A549 (cell line): ENCODE measurements around the gene UNC79. TPM values are rescaled to one million over a fixed set of nuclear protein-coding genes. Genes with fewer than 3 reads are reported as not detected.

Source experiments
- ATAC-seq, 2 experiments: fragments of 200-7000 bp in 1 of 2; fragments of >200 bp in 1 of 2; cut with Nextera tagmentation in 1 of 2; cut with Tn5 transposase in 1 of 2; 3 replicates each; pipeline versions ENCODE4 v1.8.0 to v1.9.1; 2018 to 2020; ENCODE audit warnings: mild to moderate bottlenecking in 1 of 2, moderate library complexity in 1 of 2
- CTCF ChIA-PET: fragments of 300-600 bp; sonication (Branson Sonifier 250); formaldehyde crosslinking; extraction: SDS; loops from one replicate; lab custom pipeline; 2021; ENCODE audit warnings: antibody characterized with exemption, inconsistent platforms; lab: Yijun Ruan, JAX
- POLR2A ChIA-PET: fragments of 350-600 bp; formaldehyde crosslinking; extraction: SDS; loops from one replicate; lab custom pipeline; 2021; ENCODE audit warnings: antibody characterized with exemption, inconsistent platforms; lab: Yijun Ruan, JAX
- DNase-seq, 2 experiments: peaks; one replicate each; pipeline versions ENCODE4 v3.0.0 to v3.0.0-alpha.2; 2011 to 2016; ENCODE audit warnings: low read depth in 1 of 2, low spot score in 1 of 2
- FAIRE-seq: peaks from 2 replicates; lab custom pipeline; 2011; peaks lifted over from hg19 to GRCh38; lab: Jason Lieb, UNC
- H3K27ac ChIP-seq, 2 experiments: fragments of >200 bp; sonication (Bioruptor Twin); formaldehyde crosslinking; 3 replicates each; pipeline ENCODE4 v1.5.1; 2016 to 2017
- H3K4me1 ChIP-seq: fragments of >200 bp; sonication (Bioruptor Twin); formaldehyde crosslinking; 3 replicates; pipeline ENCODE4 v1.6.1; 2016
- H3K4me2 ChIP-seq: fragments of >200 bp; sonication (Bioruptor Twin); formaldehyde crosslinking; 3 replicates; pipeline ENCODE4 v1.6.1; 2016
- H3K4me3 ChIP-seq: fragments of >200 bp; sonication (Bioruptor Twin); formaldehyde crosslinking; 3 replicates; pipeline ENCODE4 v1.5.1; 2016
- H3K9me3 ChIP-seq: fragments of >200 bp; sonication (Bioruptor Twin); formaldehyde crosslinking; 3 replicates; pipeline ENCODE4 v1.6.1; 2016
- ATOH8 ChIP-seq: fragments of 250-450 bp; sonication (Bioruptor Pico); IDR thresholded peaks from 2 replicates; pipeline ENCODE4 v1.5.0; 2020; ENCODE audit warnings: low read depth, mild to moderate bottlenecking, moderate library complexity
- BCL3 ChIP-seq: fragments of >200 bp; sonication (Bioruptor Twin); formaldehyde crosslinking; IDR thresholded peaks from 3 replicates; pipeline ENCODE4 v1.6.1; 2016
- BHLHE40 ChIP-seq: IDR thresholded peaks from 2 replicates; pipeline ENCODE4 v1.6.1; 2012; ENCODE audit warnings: low read depth, low read length, inconsistent platforms
- CBX2 ChIP-seq: fragments of 200-600 bp; sonication (generic); IDR thresholded peaks from 2 replicates; pipeline ENCODE4 v1.6.1; 2016; ENCODE audit warnings: low read depth, mild to moderate bottlenecking, borderline replicate concordance
- CEBPB ChIP-seq, 2 experiments: fragments of >200 bp in 1 of 2; sonication (Bioruptor Twin) in 1 of 2; formaldehyde crosslinking in 1 of 2; IDR thresholded peaks; 2 replicates each; pipeline ENCODE4 v1.6.1; 2012 to 2016
- CTCF ChIP-seq: fragments of >200 bp; sonication (Bioruptor Twin); formaldehyde crosslinking; IDR thresholded peaks from 3 replicates; pipeline ENCODE4 v1.5.1; 2016
- EHF ChIP-seq: fragments of 250-450 bp; sonication (Bioruptor Pico); IDR thresholded peaks from 2 replicates; pipeline ENCODE4 v1.5.0; 2020; ENCODE audit warnings: mild to moderate bottlenecking
- ELK1 ChIP-seq: fragments of 150-350 bp; IDR thresholded peaks from 2 replicates; pipeline ENCODE4 v1.6.1; 2014; ENCODE audit warnings: low read depth, mild to moderate bottlenecking, low read length
- ESRRA ChIP-seq: fragments of 150-350 bp; IDR thresholded peaks from 2 replicates; pipeline ENCODE4 v1.6.1; 2014; ENCODE audit warnings: mild to moderate bottlenecking, low read length, borderline replicate concordance
- FOSL2 ChIP-seq, 2 experiments: fragments of 450-650 bp in 1 of 2; fragments of >200 bp in 1 of 2; sonication (Bioruptor Twin) in 1 of 2; formaldehyde crosslinking; IDR thresholded peaks; 2 replicates each; pipeline versions ENCODE4 v1.5.0 to v1.6.1; 2016 to 2020; ENCODE audit warnings: mild to moderate bottlenecking in 1 of 2, moderate library complexity in 1 of 2
- GATA3 ChIP-seq: IDR thresholded peaks from 2 replicates; pipeline ENCODE4 v1.6.1; 2012; ENCODE audit warnings: borderline replicate concordance
- HDAC2 ChIP-seq: fragments of 200-600 bp; sonication (generic); IDR thresholded peaks from 2 replicates; pipeline ENCODE4 v1.6.1; 2016
- HES2 ChIP-seq: fragments of >200 bp; sonication (Bioruptor Twin); formaldehyde crosslinking; IDR thresholded peaks from 2 replicates; pipeline ENCODE4 v1.6.1; 2016
- HOXA7 ChIP-seq: fragments of 250-450 bp; sonication (Bioruptor Pico); IDR thresholded peaks from 2 replicates; pipeline ENCODE4 v1.5.0; 2020; ENCODE audit warnings: mild to moderate bottlenecking, moderate library complexity
- MAFK ChIP-seq: fragments of 450-650 bp; IDR thresholded peaks from 2 replicates; pipeline ENCODE4 v1.6.1; 2014; ENCODE audit not compliant: partially characterized antibody
- NPAS2 ChIP-seq: fragments of 250-450 bp; sonication (Bioruptor Pico); IDR thresholded peaks from 2 replicates; pipeline ENCODE4 v1.8.0; 2022; ENCODE audit warnings: mild to moderate bottlenecking, moderate library complexity, borderline replicate concordance
- PBX3 ChIP-seq: IDR thresholded peaks from 2 replicates; pipeline ENCODE4 v1.6.1; 2012
- PHF8 ChIP-seq: fragments of 200-600 bp; sonication (generic); IDR thresholded peaks from 2 replicates; pipeline ENCODE4 v1.6.1; 2016; ENCODE audit warnings: low read depth, mild to moderate bottlenecking, antibody characterized with exemption, moderate library complexity, borderline replicate concordance
- POLR2AphosphoS2 ChIP-seq: conservative IDR thresholded peaks from 2 replicates; pipeline ENCODE4 v1.6.1; 2012; ENCODE audit warnings: low read length, improper control_type of control experiment, inconsistent platforms
- RAD21 ChIP-seq, 2 experiments: fragments of >200 bp in 1 of 2; sonication (Bioruptor Twin) in 1 of 2; formaldehyde crosslinking in 1 of 2; IDR thresholded peaks in 1 of 2; conservative IDR thresholded peaks in 1 of 2; 2 replicates in 1 of 2; 3 replicates in 1 of 2; pipeline ENCODE4 v1.6.1; 2012 to 2018; ENCODE audit warnings: inconsistent platforms in 1 of 2
- RCOR1 ChIP-seq: fragments of 150-350 bp; IDR thresholded peaks from 2 replicates; pipeline ENCODE4 v1.6.1; 2014; ENCODE audit warnings: antibody characterized with exemption, low read length, low read depth
- RFX5 ChIP-seq: fragments of 450-650 bp; IDR thresholded peaks from 2 replicates; pipeline ENCODE4 v1.7.1; 2014; ENCODE audit warnings: antibody characterized with exemption, mild to moderate bottlenecking, moderate library complexity
- RNF2 ChIP-seq: fragments of 200-600 bp; sonication (generic); IDR thresholded peaks from 2 replicates; pipeline ENCODE4 v1.6.1; 2016; ENCODE audit warnings: low read depth, mild to moderate bottlenecking, antibody characterized with exemption, moderate library complexity, borderline replicate concordance
- USF2 ChIP-seq: fragments of 450-650 bp; IDR thresholded peaks from 2 replicates; pipeline ENCODE4 v1.6.1; 2014; ENCODE audit warnings: antibody characterized with exemption
- ZC3H11A ChIP-seq: fragments of 450-650 bp; IDR thresholded peaks from 2 replicates; pipeline ENCODE4 v1.6.1; 2014; ENCODE audit warnings: antibody characterized with exemption, mild to moderate bottlenecking
- ZFP36 ChIP-seq: fragments of 450-650 bp; IDR thresholded peaks from 2 replicates; pipeline ENCODE4 v1.6.1; 2014; ENCODE audit warnings: borderline replicate concordance; ENCODE audit not compliant: partially characterized antibody
- ZNF302 ChIP-seq: fragments of 250-450 bp; sonication (Bioruptor Pico); IDR thresholded peaks from 2 replicates; pipeline ENCODE4 v1.9.0; 2021; ENCODE audit warnings: inconsistent platforms, mild to moderate bottlenecking, moderate library complexity
- WGBS: methylation state at CpG from one replicate; pipeline ENCODE4 v1.1.6; 2017; ENCODE audit errors: missing lambda C conversion rate; 5-methylcytosine and 5-hydroxymethylcytosine counted together
- polyA plus RNA-seq, 4 experiments: library from polyadenylated mRNA; depleted of rRNA in 3 of 4; stranded (reverse); fragments of >200 nt; fragmentation: RNase III in 1 of 4; extraction: RNeasy Plus Mini Kit Qiagen cat#74134 plus additional on column Dnase treatment in 1 of 4; gene quantifications; 2 replicates in 3 of 4; 3 replicates in 1 of 4; pipeline ENCODE4 v1.2.3, GENCODE V29; 2011 to 2017

UNC79 gene
- polyA plus RNA-seq, 2 of the 4 experiments (the other 2 are of a cell fraction), result 0.01 TPM

GRCh38 chr14:93628048-93628447 is 197.3 kb downstream of the UNC79 start:
- WGBS, result 7% methylated on average over 4 of the region's 4 CpGs
- CTCF ChIA-PET, result interaction anchor here (1.4 kb wide), 1 partner anchor 9 kb away, joined by 6 read pairs; no protein-coding TSS in a partner anchor
- H3K27ac ChIP-seq, result no peak overlapping the region
- no peak for DNase-seq
- H3K4me2 ChIP-seq, result no peak overlapping the region
- no peak for ATAC-seq
- no peak for FAIRE-seq
- TF ChIP-seq ZFP36 (no peak), MAFK (no peak), HES2 (no peak), HDAC2 (no peak), BCL3 (no peak), ELK1 (no peak), CTCF (no peak), RAD21 (conservative IDR thresholded peaks at IDR 0.05 in 1 of 2, IDR thresholded peaks at IDR 0.05 in 1 of 2) (no peak), POLR2AphosphoS2 (no peak), PHF8 (no peak), RNF2 (no peak), ATOH8 (CRISPR knock-in tag) (no peak), ZC3H11A (no peak), RFX5 (no peak), FOSL2 (IDR thresholded peaks at IDR 0.05) (no peak), FOSL2 (CRISPR knock-in tag; IDR thresholded peaks at IDR 0.05) (no peak), CEBPB (IDR thresholded peaks at IDR 0.05) (no peak), GATA3 (no peak), ESRRA (no peak)
- no peaks in the 10 kb centered on the region for H3K9me3 ChIP-seq
- POLR2A ChIA-PET, result no interaction called here
- no peak overlapping the region for H3K4me3 ChIP-seq
- H3K4me1 ChIP-seq, result no peaks in the 10 kb centered on the region

GRCh38 chr14:93629643-93630042 is 198.9 kb downstream of the UNC79 start:
- Histone ChIP-seq H3K9me3 (no peaks in the 10 kb centered on the region), H3K4me3 (no peak overlapping the region), H3K4me2 (no peak overlapping the region), H3K4me1 (no peaks in the 10 kb centered on the region), H3K27ac (no peak overlapping the region)
- DNase-seq, result no peak
- TF ChIP-seq EHF (CRISPR knock-in tag), result no peak
- no peak for TF ChIP-seq ATOH8 (CRISPR knock-in tag)
- TF ChIP-seq MAFK, result no peak
- TF ChIP-seq ZNF302 (CRISPR knock-in tag), result no peak
- no peak for TF ChIP-seq HOXA7 (CRISPR knock-in tag)
- no peak for TF ChIP-seq BHLHE40
- no peak for TF ChIP-seq RCOR1
- no peak for TF ChIP-seq USF2
- TF ChIP-seq CBX2, result no peak
- TF ChIP-seq POLR2AphosphoS2, result no peak
- TF ChIP-seq PBX3, result no peak
- TF ChIP-seq NPAS2 (CRISPR knock-in tag), result no peak
- no peak for TF ChIP-seq FOSL2 (IDR thresholded peaks at IDR 0.05)
- no peak for TF ChIP-seq FOSL2 (CRISPR knock-in tag; IDR thresholded peaks at IDR 0.05)
- no peak for TF ChIP-seq ZFP36
- ATAC-seq, result no peak
- no peak for FAIRE-seq
- ChIA-PET CTCF (interaction anchor here (1.4 kb wide), 1 partner anchor 11 kb away, joined by 6 read pairs; no protein-coding TSS in a partner anchor), POLR2A (no interaction called here)
